Measurements from ENCODE around the gene CERCAM.

DNA sequence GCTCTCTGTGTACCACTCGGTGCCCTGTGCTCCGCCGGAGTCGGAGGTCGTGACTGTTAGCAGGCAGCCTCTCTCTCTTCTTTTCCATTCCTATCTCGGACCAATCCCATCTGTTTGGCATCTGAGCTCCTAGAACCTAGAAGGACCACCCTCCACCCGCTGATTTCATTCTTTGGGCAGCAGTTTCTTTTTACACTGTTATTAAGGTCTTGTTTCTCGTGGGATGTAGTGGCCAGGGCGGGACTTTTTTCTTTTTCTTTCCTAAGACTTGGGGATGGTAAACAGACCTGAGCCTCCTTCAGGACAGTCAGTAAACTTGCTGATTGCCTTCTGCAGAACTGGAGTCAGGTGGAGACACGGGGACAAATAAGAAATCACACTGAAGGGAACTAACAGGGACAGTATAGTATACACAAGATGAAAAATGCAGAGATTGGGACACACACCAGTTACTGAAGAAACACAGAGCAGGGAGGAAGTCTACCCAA is 49.0 kb upstream of the CERCAM start:
- no peak for TF ChIP-seq CHD1 (IDR thresholded peaks at IDR 0.05; ENCODE audit: low read depth, low read length)
- TF ChIP-seq, protein P1, sequence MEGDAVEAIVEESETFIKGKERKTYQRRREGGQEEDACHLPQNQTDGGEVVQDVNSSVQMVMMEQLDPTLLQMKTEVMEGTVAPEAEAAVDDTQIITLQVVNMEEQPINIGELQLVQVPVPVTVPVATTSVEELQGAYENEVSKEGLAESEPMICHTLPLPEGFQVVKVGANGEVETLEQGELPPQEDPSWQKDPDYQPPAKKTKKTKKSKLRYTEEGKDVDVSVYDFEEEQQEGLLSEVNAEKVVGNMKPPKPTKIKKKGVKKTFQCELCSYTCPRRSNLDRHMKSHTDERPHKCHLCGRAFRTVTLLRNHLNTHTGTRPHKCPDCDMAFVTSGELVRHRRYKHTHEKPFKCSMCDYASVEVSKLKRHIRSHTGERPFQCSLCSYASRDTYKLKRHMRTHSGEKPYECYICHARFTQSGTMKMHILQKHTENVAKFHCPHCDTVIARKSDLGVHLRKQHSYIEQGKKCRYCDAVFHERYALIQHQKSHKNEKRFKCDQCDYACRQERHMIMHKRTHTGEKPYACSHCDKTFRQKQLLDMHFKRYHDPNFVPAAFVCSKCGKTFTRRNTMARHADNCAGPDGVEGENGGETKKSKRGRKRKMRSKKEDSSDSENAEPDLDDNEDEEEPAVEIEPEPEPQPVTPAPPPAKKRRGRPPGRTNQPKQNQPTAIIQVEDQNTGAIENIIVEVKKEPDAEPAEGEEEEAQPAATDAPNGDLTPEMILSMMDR (conservative IDR thresholded peaks at IDR 0.05; ENCODE audit: low read depth, low read length) = no peak
- TF ChIP-seq POLR2A (IDR thresholded peaks at IDR 0.05; ENCODE audit: low read depth, low read length) = no peak
- TF ChIP-seq RAD21 (IDR thresholded peaks at IDR 0.05; ENCODE audit: low read length) = no peak
- TF ChIP-seq MAZ (IDR thresholded peaks at IDR 0.05; ENCODE audit: borderline replicate concordance, low read depth, low read length) = no peak
- TF ChIP-seq, protein P2, sequence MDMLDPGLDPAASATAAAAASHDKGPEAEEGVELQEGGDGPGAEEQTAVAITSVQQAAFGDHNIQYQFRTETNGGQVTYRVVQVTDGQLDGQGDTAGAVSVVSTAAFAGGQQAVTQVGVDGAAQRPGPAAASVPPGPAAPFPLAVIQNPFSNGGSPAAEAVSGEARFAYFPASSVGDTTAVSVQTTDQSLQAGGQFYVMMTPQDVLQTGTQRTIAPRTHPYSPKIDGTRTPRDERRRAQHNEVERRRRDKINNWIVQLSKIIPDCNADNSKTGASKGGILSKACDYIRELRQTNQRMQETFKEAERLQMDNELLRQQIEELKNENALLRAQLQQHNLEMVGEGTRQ (IDR thresholded peaks at IDR 0.05; ENCODE audit: low read depth, low read length) = no peak
- TF ChIP-seq RFX5 (IDR thresholded peaks at IDR 0.05; ENCODE audit: low read depth, low read length) = no peak
- TF ChIP-seq CEBPB (IDR thresholded peaks at IDR 0.05; ENCODE audit: low read depth, low read length) = no peak
- no peak for TF ChIP-seq MXI1 (IDR thresholded peaks at IDR 0.05; ENCODE audit: borderline replicate concordance, low read depth, low read length)

All from IMR-90 (cell line).